Endothelial cell of umbilical vein (primary cell): ENCODE results near the gene TUBA3D.
"Not testable (repeated sequence)": the region's sequence is repeated elsewhere in the genome, so short reads cannot be mapped to it uniquely, and the experiment has no call there.

Experiments
- CTCF ChIP-seq, 2 donors: IDR thresholded peaks; 1 replicate in 1 of 2; 2 replicates in 1 of 2; pipeline ENCODE4 v1.5.1; 2011; ENCODE audit warnings: low read length in 2 of 2, mild to moderate bottlenecking in 2 of 2, moderate library complexity in 2 of 2, control low read depth in 1 of 2, inconsistent platforms in 1 of 2, low read depth in 1 of 2; ENCODE audit not compliant: insufficient read depth in 1 of 2; ENCODE audit errors: extremely low read depth in 1 of 2
- EZH2 ChIP-seq: IDR thresholded peaks from 2 replicates; pipeline ENCODE4 v1.6.1; 2012; ENCODE audit warnings: borderline replicate concordance, low read depth, mild to moderate bottlenecking, moderate library complexity, low read length, inconsistent platforms; ENCODE audit not compliant: severe bottlenecking
- JUN ChIP-seq: IDR thresholded peaks from 2 replicates; pipeline ENCODE4 v1.6.1; 2011; ENCODE audit warnings: borderline replicate concordance, low read depth; ENCODE audit not compliant: insufficient read length, insufficient read depth
- MYC ChIP-seq: IDR thresholded peaks from one replicate; pipeline ENCODE4 v1.6.1; 2011; ENCODE audit warnings: mild to moderate bottlenecking, low read depth, low read length
- POLR2A ChIP-seq: IDR thresholded peaks from 2 replicates; pipeline ENCODE4 v1.6.1; 2012; ENCODE audit warnings: low read depth, mild to moderate bottlenecking, control low read depth, low read length

- not testable (repeated sequence) for TF ChIP-seq JUN; POLR2A; CTCF (IDR thresholded peaks at IDR 0.05; ENCODE audit: extremely low read depth in 1 of 2, insufficient read depth in 1 of 2, low read depth in 1 of 2, low read length in 2 of 2); MYC; EZH2
Measured at GRCh38 chr2:131518531-131518930, 42.6 kb downstream of the TUBA3D start.
